IPS DF 4.7 (cell line): Measurements from ENCODE around the gene RNF150.

Source experiments
- DNase-seq: peaks from one replicate; pipeline ENCODE4 v3.0.0-alpha.2; 2013; ENCODE audit warnings: low spot score; ENCODE audit errors: extremely low read depth

The RNF150 gene

GRCh38 chr4:141028024-141028529, 105.2 kb downstream of the RNF150 start:
- no peak for DNase-seq

GRCh38 chr4:141027421-141027820, 105.8 kb downstream of the RNF150 start:
- DNase-seq, result no peak

GRCh38 chr4:141026900-141027299, 106.4 kb downstream of the RNF150 start:
- no peak for DNase-seq

GRCh38 chr4:141023051-141023450, 110.2 kb downstream of the RNF150 start:
- DNase-seq, result no peak

- DNase-seq, result no peak
These were observed 111.1 kb downstream of the RNF150 start for GRCh38 chr4:141022111-141022695.

GRCh38 chr4:141021397-141022110, 111.7 kb downstream of the RNF150 start:
- DNase-seq, result no peak

- DNase-seq, result no peak
These were observed 112.4 kb downstream of the RNF150 start for GRCh38 chr4:141020801-141021261.

GRCh38 chr4:141019768-141020167, 113.5 kb downstream of the RNF150 start:
- no peak for DNase-seq

GRCh38 chr4:141016117-141016798, 117.0 kb downstream of the RNF150 start:
- no peak for DNase-seq

- no peak for DNase-seq
These were observed 119.4 kb downstream of the RNF150 start for GRCh38 chr4:141013899-141014298.

- DNase-seq, result no peak
These were observed 121.4 kb downstream of the RNF150 start for GRCh38 chr4:141011901-141012315.

- no peak for DNase-seq
These were observed 123.3 kb downstream of the RNF150 start for GRCh38 chr4:141009931-141010330.

GRCh38 chr4:141009129-141009528, 124.1 kb downstream of the RNF150 start:
- no peak for DNase-seq

GRCh38 chr4:141006242-141006802, 126.9 kb downstream of the RNF150 start:
- no peak for DNase-seq

- no peak for DNase-seq
These were observed 128.4 kb downstream of the RNF150 start for GRCh38 chr4:141004823-141005222.

GRCh38 chr4:141003193-141003592, 130.1 kb downstream of the RNF150 start:
- DNase-seq, result no peak

- DNase-seq, result no peak
These were observed 130.9 kb downstream of the RNF150 start for GRCh38 chr4:141002323-141002805.

- no peak for DNase-seq
These were observed 136.5 kb downstream of the RNF150 start for GRCh38 chr4:140996766-140997165.

- DNase-seq, result no peak
These were observed 138.2 kb downstream of the RNF150 start for GRCh38 chr4:140995058-140995457.

- DNase-seq, result no peak
These were observed 139.3 kb downstream of the RNF150 start for GRCh38 chr4:140994015-140994414.

GRCh38 chr4:140993370-140993769, 139.9 kb downstream of the RNF150 start:
- no peak for DNase-seq

- no peak for DNase-seq
These were observed 143.3 kb downstream of the RNF150 start for GRCh38 chr4:140989944-140990343.
